SK-N-MC (cell line): ENCODE measurements around the gene AOPEP.
A peak's percentile ranks its signal among the peaks of the same experiment; 100 is the strongest.

Experiments used
- DNase-seq: peaks from one replicate; pipeline ENCODE4 v3.0.0-alpha.2; 2011; ENCODE audit warnings: low read depth, low spot score
- H3K27ac ChIP-seq: fragments of 200-600 bp; sonication (generic); 2 replicates; pipeline ENCODE4 v1.5.1; 2016; ENCODE audit warnings: mixed run types
- H3K36me3 ChIP-seq: fragments of 200-600 bp; sonication (generic); 2 replicates; pipeline ENCODE4 v1.6.1; 2017; ENCODE audit warnings: antibody characterized with exemption, low read length, mixed read lengths; ENCODE audit not compliant: insufficient read depth
- H3K4me3 ChIP-seq: fragments of 200-600 bp; sonication (generic); 2 replicates; pipeline ENCODE4 v1.5.1; 2016
- H3K9ac ChIP-seq: fragments of 200-600 bp; sonication (generic); 2 replicates; pipeline ENCODE4 v1.8.0; 2017; ENCODE audit warnings: mixed run types, mixed read lengths; ENCODE audit not compliant: insufficient read length
- H3K9me3 ChIP-seq: fragments of 200-600 bp; sonication (generic); 2 replicates; pipeline ENCODE4 v1.6.1; 2017; ENCODE audit warnings: low read depth, mild to moderate bottlenecking, antibody characterized with exemption, low read length, moderate library complexity, mixed read lengths
- EZH2 ChIP-seq: fragments of 200-600 bp; sonication (generic); IDR thresholded peaks from one replicate; pipeline ENCODE4 v1.6.1; 2017; ENCODE audit warnings: antibody characterized with exemption
- FOXP2 ChIP-seq: optimal IDR thresholded peaks from 2 replicates; pipeline ENCODE3; 2011; ENCODE audit warnings: mild to moderate bottlenecking, moderate library complexity; ENCODE audit not compliant: insufficient read depth; ENCODE audit errors: extremely low read length, control extremely low read depth
- POLR2AphosphoS5 ChIP-seq: IDR thresholded peaks from 2 replicates; pipeline ENCODE4 v1.6.1; 2012; ENCODE audit warnings: mild to moderate bottlenecking, low read depth, low read length, borderline replicate concordance

The AOPEP gene

GRCh38 chr9:95007226-95007869 is 280.8 kb downstream of the AOPEP start:
- DNase-seq: no peak
- TF ChIP-seq EZH2: no peak
- no peak for TF ChIP-seq FOXP2
- no peak for TF ChIP-seq POLR2AphosphoS5
- Histone ChIP-seq H3K27ac (no peak overlapping the region), H3K9me3 (no peaks in the 10 kb centered on the region), H3K36me3 (peaks cover 6% of the 10 kb centered on the region; the same call in 1 of the 2 replicates), H3K4me3 (no peak overlapping the region), H3K9ac (no peak overlapping the region)

- no peak overlapping the region for H3K4me3 ChIP-seq
- peaks cover 6% of the 10 kb centered on the region; the same call in 1 of the 2 replicates for H3K36me3 ChIP-seq
- no peak overlapping the region for H3K9ac ChIP-seq
- no peak overlapping the region for H3K27ac ChIP-seq
- no peak for DNase-seq
- no peaks in the 10 kb centered on the region for H3K9me3 ChIP-seq
- TF ChIP-seq EZH2 (no peak), POLR2AphosphoS5 (no peak), FOXP2 (no peak)
Observed at GRCh38 chr9:95008151-95008771, 281.8 kb downstream of the AOPEP start.

- Histone ChIP-seq H3K9me3 (no peaks in the 10 kb centered on the region), H3K9ac (no peak overlapping the region), H3K27ac (no peak overlapping the region), H3K36me3 (peaks cover 12% of the 10 kb centered on the region), H3K4me3 (no peak overlapping the region)
- DNase-seq: no peak
- TF ChIP-seq FOXP2 (no peak), POLR2AphosphoS5 (no peak), EZH2 (no peak)
Observed at GRCh38 chr9:95009459-95009858, 283.0 kb downstream of the AOPEP start.

GRCh38 chr9:95010431-95010838 is 283.9 kb downstream of the AOPEP start:
- TF ChIP-seq EZH2 (no peak), POLR2AphosphoS5 (no peak), FOXP2 (no peak)
- no peak for DNase-seq
- no peak overlapping the region for H3K9ac ChIP-seq
- H3K9me3 ChIP-seq: no peaks in the 10 kb centered on the region
- H3K27ac ChIP-seq: no peak overlapping the region
- no peak overlapping the region for H3K4me3 ChIP-seq
- H3K36me3 ChIP-seq: peaks cover 19% of the 10 kb centered on the region

- Histone ChIP-seq H3K9ac (no peak overlapping the region), H3K4me3 (no peak overlapping the region), H3K36me3 (peaks cover 30% of the 10 kb centered on the region), H3K9me3 (no peaks in the 10 kb centered on the region), H3K27ac (peak overlapping the region; percentile 56; the same call in 1 of the 2 replicates)
- no peak for DNase-seq
- TF ChIP-seq FOXP2: no peak
- no peak for TF ChIP-seq POLR2AphosphoS5
- TF ChIP-seq EZH2: no peak
Observed at GRCh38 chr9:95012035-95012708, 285.7 kb downstream of the AOPEP start.

- H3K4me3 ChIP-seq: no peak overlapping the region
- H3K36me3 ChIP-seq: peaks cover 36% of the 10 kb centered on the region
- no peak overlapping the region for H3K9ac ChIP-seq
- H3K27ac ChIP-seq: no peak overlapping the region
- TF ChIP-seq EZH2: no peak
- TF ChIP-seq POLR2AphosphoS5: no peak
- no peak for TF ChIP-seq FOXP2
- DNase-seq: no peak
- H3K9me3 ChIP-seq: no peaks in the 10 kb centered on the region
Observed at GRCh38 chr9:95012902-95013301, 286.4 kb downstream of the AOPEP start.

- Histone ChIP-seq H3K9me3 (no peaks in the 10 kb centered on the region), H3K36me3 (peaks cover 36% of the 10 kb centered on the region), H3K9ac (no peak overlapping the region), H3K27ac (no peak overlapping the region), H3K4me3 (no peak overlapping the region)
- DNase-seq: no peak
- TF ChIP-seq EZH2 (no peak), FOXP2 (no peak), POLR2AphosphoS5 (no peak)
Observed at GRCh38 chr9:95014917-95015316, 288.4 kb downstream of the AOPEP start.

- Histone ChIP-seq H3K27ac (no peak overlapping the region), H3K9me3 (no peaks in the 10 kb centered on the region), H3K9ac (no peak overlapping the region), H3K4me3 (no peak overlapping the region), H3K36me3 (peaks cover 39% of the 10 kb centered on the region)
- TF ChIP-seq POLR2AphosphoS5 (no peak), FOXP2 (no peak), EZH2 (no peak)
- no peak for DNase-seq
Observed at GRCh38 chr9:95015569-95015968, 289.1 kb downstream of the AOPEP start.

GRCh38 chr9:95017062-95017461 is 290.6 kb downstream of the AOPEP start:
- Histone ChIP-seq H3K27ac (no peak overlapping the region), H3K36me3 (peaks cover 36% of the 10 kb centered on the region), H3K4me3 (no peak overlapping the region), H3K9ac (no peak overlapping the region), H3K9me3 (no peaks in the 10 kb centered on the region)
- DNase-seq: no peak
- TF ChIP-seq POLR2AphosphoS5: no peak
